GM23338 (cell line): ENCODE measurements around the gene BANP. TPM values are rescaled to one million over a fixed set of nuclear protein-coding genes. Genes with fewer than 3 reads are reported as not detected.

Experiments
- ATAC-seq: fragments of 200-7000 bp; cut with Tn5 transposase; 3 replicates; pipeline ENCODE4 v1.9.1; 2020
- DNase-seq: peaks from one replicate; pipeline ENCODE4 v3.0.0-alpha.2; 2015; ENCODE audit warnings: low spot score
- H2AFZ ChIP-seq: fragments of 200-600 bp; sonication (generic); 2 replicates; pipeline ENCODE4 v1.8.0; 2016; ENCODE audit warnings: antibody characterized with exemption, mild to moderate bottlenecking, moderate library complexity
- H3F3A ChIP-seq: fragments of 200-600 bp; sonication (generic); replicated peaks from 2 replicates; pipeline ENCODE4 v1.8.0; 2017; ENCODE audit warnings: antibody characterized with exemption, mixed run types, low read depth
- H3K27ac ChIP-seq: fragments of 200-600 bp; sonication (generic); 2 replicates; pipeline ENCODE4 v1.6.1; 2016; ENCODE audit warnings: low read depth
- H3K27me3 ChIP-seq: fragments of 200-600 bp; sonication (generic); 2 replicates; pipeline ENCODE4 v1.8.0; 2016; ENCODE audit warnings: mild to moderate bottlenecking, mixed run types, moderate library complexity; ENCODE audit not compliant: insufficient read depth
- H3K36me3 ChIP-seq: fragments of 200-600 bp; sonication (generic); 2 replicates; pipeline ENCODE4 v1.8.0; 2016; ENCODE audit warnings: mild to moderate bottlenecking; ENCODE audit not compliant: insufficient read depth
- H3K4me1 ChIP-seq: fragments of 200-600 bp; sonication (generic); 2 replicates; pipeline ENCODE4 v1.8.0; 2016; ENCODE audit warnings: mild to moderate bottlenecking, moderate library complexity; ENCODE audit not compliant: insufficient read depth
- H3K4me2 ChIP-seq: fragments of 200-600 bp; sonication (generic); 2 replicates; pipeline ENCODE4 v1.7.1; 2017; ENCODE audit warnings: mixed run types
- H3K4me3 ChIP-seq: fragments of 200-600 bp; sonication (generic); 2 replicates; pipeline ENCODE4 v1.6.1; 2016; ENCODE audit warnings: mixed run types
- H3K79me2 ChIP-seq: fragments of 200-600 bp; sonication (generic); replicated peaks from 2 replicates; pipeline ENCODE4 v1.8.0; 2017; ENCODE audit warnings: mild to moderate bottlenecking; ENCODE audit not compliant: insufficient read depth
- H3K9me2 ChIP-seq: fragments of 200-600 bp; sonication (generic); 2 replicates; pipeline ENCODE4 v1.8.0; 2017; ENCODE audit not compliant: insufficient read depth
- H4K20me1 ChIP-seq: fragments of 200-600 bp; sonication (generic); replicated peaks from 2 replicates; pipeline ENCODE4 v1.8.0; 2017; ENCODE audit warnings: mild to moderate bottlenecking; ENCODE audit not compliant: insufficient read depth
- H3K27ac Mint-ChIP-seq: 2 replicates; pipeline ENCODE4 v1.8.0; 2020; ENCODE audit warnings: inconsistent platforms, mild to moderate bottlenecking, moderate library complexity, mixed read lengths
- H3K27me3 Mint-ChIP-seq: 3 replicates; pipeline ENCODE4 v1.8.0; 2022; ENCODE audit warnings: low read depth, mild to moderate bottlenecking, moderate library complexity, mixed read lengths, inconsistent platforms; ENCODE audit not compliant: insufficient read depth, poor library complexity
- H3K36me3 Mint-ChIP-seq: 3 replicates; pipeline ENCODE4 v1.8.0; 2021; ENCODE audit warnings: low read depth, mild to moderate bottlenecking, inconsistent platforms, moderate library complexity, mixed read lengths
- H3K4me1 Mint-ChIP-seq: 3 replicates; pipeline ENCODE4 v1.8.0; 2020; ENCODE audit warnings: mild to moderate bottlenecking, inconsistent platforms, mixed read lengths
- H3K4me3 Mint-ChIP-seq: 3 replicates; pipeline ENCODE4 v1.8.0; 2021; ENCODE audit warnings: moderate library complexity, mild to moderate bottlenecking, inconsistent platforms, mixed read lengths
- H3K9me3 Mint-ChIP-seq: 3 replicates; pipeline ENCODE4 v1.8.0; 2020; ENCODE audit warnings: moderate library complexity, mild to moderate bottlenecking, inconsistent platforms, mixed read lengths
- EZH2phosphoT487 ChIP-seq: fragments of 200-600 bp; sonication (generic); IDR thresholded peaks from one replicate; pipeline ENCODE4 v1.8.1; 2018; ENCODE audit warnings: antibody characterized with exemption; ENCODE audit not compliant: unreplicated experiment
- JUNB ChIP-seq: IDR thresholded peaks from one replicate; pipeline ENCODE4 v1.6.1; 2016; ENCODE audit warnings: antibody characterized with exemption; ENCODE audit not compliant: unreplicated experiment
- NANOG ChIP-seq: IDR thresholded peaks from 2 replicates; pipeline ENCODE4 v1.6.1; 2016; ENCODE audit warnings: antibody characterized with exemption, borderline replicate concordance
- POLR2AphosphoS5 ChIP-seq: IDR thresholded peaks from 2 replicates; pipeline ENCODE4 v1.6.1; 2016; ENCODE audit warnings: antibody characterized with exemption, low read depth
- STAT1 ChIP-seq: IDR thresholded peaks from one replicate; pipeline ENCODE4 v1.6.1; 2016; ENCODE audit warnings: antibody characterized with exemption; ENCODE audit not compliant: unreplicated experiment
- ZNF114 ChIP-seq: fragments of 250-450 bp; sonication (Bioruptor Pico); IDR thresholded peaks from 2 replicates; pipeline ENCODE4 v1.5.0; 2020; ENCODE audit warnings: mild to moderate bottlenecking, moderate library complexity
- ZNF331 ChIP-seq: fragments of 250-450 bp; sonication (Bioruptor Pico); IDR thresholded peaks from 2 replicates; pipeline ENCODE4 v1.5.0; 2020; ENCODE audit warnings: low read depth, mild to moderate bottlenecking, moderate library complexity
- polyA plus RNA-seq: library from polyadenylated mRNA; unstranded; fragments of >200 nt; fragmentation: Nextera tagmentation; extraction: Ambion mirVana; gene quantifications from 2 replicates; pipeline ENCODE4 v1.2.1, GENCODE V29; 2016
- total RNA-seq: library from RNA; depleted of rRNA; stranded (reverse); fragments of >200 nt; shearing (Covaris generic); gene quantifications from 2 replicates; pipeline ENCODE4 v1.2.3, GENCODE V29; 2014
- TF ChIP-seq, protein P1 (sequence below): fragments of 250-450 bp; sonication (Bioruptor Pico); IDR thresholded peaks from 2 replicates; pipeline ENCODE4 v1.5.0; 2020; ENCODE audit warnings: mild to moderate bottlenecking, moderate library complexity
- TF ChIP-seq, protein P2 (sequence below), 2 experiments: fragments of 200-600 bp in 1 of 2; sonication (generic) in 1 of 2; conservative IDR thresholded peaks; 2 replicates each; pipeline versions ENCODE4 v1.5.1 to v1.6.1; 2016 to 2017; ENCODE audit warnings: antibody characterized with exemption in 2 of 2, low read depth in 2 of 2, mild to moderate bottlenecking in 2 of 2, moderate library complexity in 1 of 2
- TF ChIP-seq, protein P3 (sequence below): IDR thresholded peaks from one replicate; pipeline ENCODE4 v1.6.1; 2018; ENCODE audit warnings: antibody characterized with exemption; ENCODE audit not compliant: unreplicated experiment

The BANP gene
- total and polyA plus RNA-seq, 2 experiments from 2014 or later, result 22.3 to 48.0 TPM

DNA sequence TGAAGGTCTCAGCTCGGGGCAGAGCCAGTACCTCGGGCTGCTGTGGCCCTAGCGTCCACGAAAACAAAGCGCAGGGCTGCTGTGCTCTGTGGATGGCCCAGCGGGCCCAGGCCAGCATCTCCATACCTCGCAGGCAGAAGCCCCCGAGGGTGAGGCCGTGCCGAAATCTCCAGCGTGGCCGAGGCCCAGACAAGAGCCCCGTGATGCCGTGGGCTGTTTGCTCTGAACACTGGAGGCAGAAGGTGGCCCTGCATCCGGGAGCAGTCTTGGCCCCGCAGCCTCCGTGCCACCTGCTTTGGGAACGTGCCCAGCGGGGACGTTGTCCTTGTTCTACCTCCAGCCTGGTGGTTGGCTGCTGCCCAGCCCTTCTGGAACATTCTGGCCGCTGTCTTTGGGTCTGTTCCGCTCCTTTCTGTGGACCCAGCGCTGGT is 121.4 kb downstream of the BANP start (continued):
- TF ChIP-seq, protein P1, sequence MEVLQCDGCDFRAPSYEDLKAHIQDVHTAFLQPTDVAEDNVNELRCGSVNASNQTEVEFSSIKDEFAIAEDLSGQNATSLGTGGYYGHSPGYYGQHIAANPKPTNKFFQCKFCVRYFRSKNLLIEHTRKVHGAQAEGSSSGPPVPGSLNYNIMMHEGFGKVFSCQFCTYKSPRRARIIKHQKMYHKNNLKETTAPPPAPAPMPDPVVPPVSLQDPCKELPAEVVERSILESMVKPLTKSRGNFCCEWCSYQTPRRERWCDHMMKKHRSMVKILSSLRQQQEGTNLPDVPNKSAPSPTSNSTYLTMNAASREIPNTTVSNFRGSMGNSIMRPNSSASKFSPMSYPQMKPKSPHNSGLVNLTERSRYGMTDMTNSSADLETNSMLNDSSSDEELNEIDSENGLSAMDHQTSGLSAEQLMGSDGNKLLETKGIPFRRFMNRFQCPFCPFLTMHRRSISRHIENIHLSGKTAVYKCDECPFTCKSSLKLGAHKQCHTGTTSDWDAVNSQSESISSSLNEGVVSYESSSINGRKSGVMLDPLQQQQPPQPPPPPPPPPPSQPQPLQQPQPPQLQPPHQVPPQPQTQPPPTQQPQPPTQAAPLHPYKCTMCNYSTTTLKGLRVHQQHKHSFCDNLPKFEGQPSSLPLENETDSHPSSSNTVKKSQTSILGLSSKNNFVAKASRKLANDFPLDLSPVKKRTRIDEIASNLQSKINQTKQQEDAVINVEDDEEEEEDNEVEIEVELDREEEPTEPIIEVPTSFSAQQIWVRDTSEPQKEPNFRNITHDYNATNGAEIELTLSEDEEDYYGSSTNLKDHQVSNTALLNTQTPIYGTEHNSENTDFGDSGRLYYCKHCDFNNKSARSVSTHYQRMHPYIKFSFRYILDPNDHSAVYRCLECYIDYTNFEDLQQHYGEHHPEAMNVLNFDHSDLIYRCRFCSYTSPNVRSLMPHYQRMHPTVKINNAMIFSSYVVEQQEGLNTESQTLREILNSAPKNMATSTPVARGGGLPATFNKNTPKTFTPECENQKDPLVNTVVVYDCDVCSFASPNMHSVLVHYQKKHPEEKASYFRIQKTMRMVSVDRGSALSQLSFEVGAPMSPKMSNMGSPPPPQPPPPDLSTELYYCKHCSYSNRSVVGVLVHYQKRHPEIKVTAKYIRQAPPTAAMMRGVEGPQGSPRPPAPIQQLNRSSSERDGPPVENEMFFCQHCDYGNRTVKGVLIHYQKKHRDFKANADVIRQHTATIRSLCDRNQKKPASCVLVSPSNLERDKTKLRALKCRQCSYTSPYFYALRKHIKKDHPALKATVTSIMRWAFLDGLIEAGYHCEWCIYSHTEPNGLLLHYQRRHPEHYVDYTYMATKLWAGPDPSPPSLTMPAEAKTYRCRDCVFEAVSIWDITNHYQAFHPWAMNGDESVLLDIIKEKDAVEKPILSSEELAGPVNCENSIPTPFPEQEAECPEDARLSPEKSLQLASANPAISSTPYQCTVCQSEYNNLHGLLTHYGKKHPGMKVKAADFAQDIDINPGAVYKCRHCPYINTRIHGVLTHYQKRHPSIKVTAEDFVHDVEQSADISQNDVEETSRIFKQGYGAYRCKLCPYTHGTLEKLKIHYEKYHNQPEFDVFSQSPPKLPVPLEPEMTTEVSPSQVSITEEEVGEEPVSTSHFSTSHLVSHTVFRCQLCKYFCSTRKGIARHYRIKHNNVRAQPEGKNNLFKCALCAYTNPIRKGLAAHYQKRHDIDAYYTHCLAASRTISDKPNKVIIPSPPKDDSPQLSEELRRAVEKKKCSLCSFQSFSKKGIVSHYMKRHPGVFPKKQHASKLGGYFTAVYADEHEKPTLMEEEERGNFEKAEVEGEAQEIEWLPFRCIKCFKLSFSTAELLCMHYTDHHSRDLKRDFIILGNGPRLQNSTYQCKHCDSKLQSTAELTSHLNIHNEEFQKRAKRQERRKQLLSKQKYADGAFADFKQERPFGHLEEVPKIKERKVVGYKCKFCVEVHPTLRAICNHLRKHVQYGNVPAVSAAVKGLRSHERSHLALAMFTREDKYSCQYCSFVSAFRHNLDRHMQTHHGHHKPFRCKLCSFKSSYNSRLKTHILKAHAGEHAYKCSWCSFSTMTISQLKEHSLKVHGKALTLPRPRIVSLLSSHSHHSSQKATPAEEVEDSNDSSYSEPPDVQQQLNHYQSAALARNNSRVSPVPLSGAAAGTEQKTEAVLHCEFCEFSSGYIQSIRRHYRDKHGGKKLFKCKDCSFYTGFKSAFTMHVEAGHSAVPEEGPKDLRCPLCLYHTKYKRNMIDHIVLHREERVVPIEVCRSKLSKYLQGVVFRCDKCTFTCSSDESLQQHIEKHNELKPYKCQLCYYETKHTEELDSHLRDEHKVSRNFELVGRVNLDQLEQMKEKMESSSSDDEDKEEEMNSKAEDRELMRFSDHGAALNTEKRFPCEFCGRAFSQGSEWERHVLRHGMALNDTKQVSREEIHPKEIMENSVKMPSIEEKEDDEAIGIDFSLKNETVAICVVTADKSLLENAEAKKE (CRISPR knock-in tag), result no peak
- no peak for TF ChIP-seq ZNF114 (CRISPR knock-in tag)
- no peak for TF ChIP-seq NANOG
- no peak for TF ChIP-seq ZNF331
- no peak for TF ChIP-seq EZH2phosphoT487
- TF ChIP-seq JUNB, result no peak
- TF ChIP-seq POLR2AphosphoS5, result no peak

DNA sequence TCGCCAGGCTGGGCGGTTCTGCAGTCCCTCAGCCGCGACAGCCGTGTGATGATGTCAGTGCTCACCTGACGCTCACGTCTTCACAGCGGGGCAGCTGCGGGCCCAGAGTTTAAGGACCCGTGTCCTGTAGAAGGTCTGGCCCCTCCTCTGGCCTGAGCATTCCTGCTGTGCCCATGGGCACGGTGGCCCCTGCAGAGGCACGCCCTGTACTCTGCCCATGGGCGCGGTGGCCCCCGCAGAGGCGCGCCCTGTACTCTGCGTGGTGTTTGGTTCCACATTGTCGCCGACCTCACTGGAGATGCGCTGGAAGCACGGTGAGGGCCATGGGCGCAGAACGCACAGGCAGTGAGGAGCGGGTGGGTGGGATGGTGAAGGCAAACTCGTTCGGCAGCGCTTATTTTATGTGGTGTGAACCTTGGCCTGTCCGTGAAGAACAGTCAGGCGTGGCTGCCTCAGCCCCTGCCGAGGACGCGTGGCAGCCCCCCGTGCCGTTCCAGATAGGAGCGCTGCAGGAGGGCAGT is 122.0 kb downstream of the BANP start:
- no peak overlapping the region for H3K27ac Mint-ChIP-seq
- H3K4me1 Mint-ChIP-seq, result no peaks in the 10 kb centered on the region
- TF ChIP-seq, protein P2, sequence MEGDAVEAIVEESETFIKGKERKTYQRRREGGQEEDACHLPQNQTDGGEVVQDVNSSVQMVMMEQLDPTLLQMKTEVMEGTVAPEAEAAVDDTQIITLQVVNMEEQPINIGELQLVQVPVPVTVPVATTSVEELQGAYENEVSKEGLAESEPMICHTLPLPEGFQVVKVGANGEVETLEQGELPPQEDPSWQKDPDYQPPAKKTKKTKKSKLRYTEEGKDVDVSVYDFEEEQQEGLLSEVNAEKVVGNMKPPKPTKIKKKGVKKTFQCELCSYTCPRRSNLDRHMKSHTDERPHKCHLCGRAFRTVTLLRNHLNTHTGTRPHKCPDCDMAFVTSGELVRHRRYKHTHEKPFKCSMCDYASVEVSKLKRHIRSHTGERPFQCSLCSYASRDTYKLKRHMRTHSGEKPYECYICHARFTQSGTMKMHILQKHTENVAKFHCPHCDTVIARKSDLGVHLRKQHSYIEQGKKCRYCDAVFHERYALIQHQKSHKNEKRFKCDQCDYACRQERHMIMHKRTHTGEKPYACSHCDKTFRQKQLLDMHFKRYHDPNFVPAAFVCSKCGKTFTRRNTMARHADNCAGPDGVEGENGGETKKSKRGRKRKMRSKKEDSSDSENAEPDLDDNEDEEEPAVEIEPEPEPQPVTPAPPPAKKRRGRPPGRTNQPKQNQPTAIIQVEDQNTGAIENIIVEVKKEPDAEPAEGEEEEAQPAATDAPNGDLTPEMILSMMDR (conservative IDR thresholded peaks at IDR 0.05; ENCODE audit: low read depth in 2 of 2), result no peak
- TF ChIP-seq, protein P3, sequence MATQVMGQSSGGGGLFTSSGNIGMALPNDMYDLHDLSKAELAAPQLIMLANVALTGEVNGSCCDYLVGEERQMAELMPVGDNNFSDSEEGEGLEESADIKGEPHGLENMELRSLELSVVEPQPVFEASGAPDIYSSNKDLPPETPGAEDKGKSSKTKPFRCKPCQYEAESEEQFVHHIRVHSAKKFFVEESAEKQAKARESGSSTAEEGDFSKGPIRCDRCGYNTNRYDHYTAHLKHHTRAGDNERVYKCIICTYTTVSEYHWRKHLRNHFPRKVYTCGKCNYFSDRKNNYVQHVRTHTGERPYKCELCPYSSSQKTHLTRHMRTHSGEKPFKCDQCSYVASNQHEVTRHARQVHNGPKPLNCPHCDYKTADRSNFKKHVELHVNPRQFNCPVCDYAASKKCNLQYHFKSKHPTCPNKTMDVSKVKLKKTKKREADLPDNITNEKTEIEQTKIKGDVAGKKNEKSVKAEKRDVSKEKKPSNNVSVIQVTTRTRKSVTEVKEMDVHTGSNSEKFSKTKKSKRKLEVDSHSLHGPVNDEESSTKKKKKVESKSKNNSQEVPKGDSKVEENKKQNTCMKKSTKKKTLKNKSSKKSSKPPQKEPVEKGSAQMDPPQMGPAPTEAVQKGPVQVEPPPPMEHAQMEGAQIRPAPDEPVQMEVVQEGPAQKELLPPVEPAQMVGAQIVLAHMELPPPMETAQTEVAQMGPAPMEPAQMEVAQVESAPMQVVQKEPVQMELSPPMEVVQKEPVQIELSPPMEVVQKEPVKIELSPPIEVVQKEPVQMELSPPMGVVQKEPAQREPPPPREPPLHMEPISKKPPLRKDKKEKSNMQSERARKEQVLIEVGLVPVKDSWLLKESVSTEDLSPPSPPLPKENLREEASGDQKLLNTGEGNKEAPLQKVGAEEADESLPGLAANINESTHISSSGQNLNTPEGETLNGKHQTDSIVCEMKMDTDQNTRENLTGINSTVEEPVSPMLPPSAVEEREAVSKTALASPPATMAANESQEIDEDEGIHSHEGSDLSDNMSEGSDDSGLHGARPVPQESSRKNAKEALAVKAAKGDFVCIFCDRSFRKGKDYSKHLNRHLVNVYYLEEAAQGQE, result no peak
- no peak for TF ChIP-seq STAT1

More for the DNA sequence above, 122.0 kb downstream of the BANP start:
- H3K9me3 Mint-ChIP-seq, result no peaks in the 10 kb centered on the region
- H3K27me3 ChIP-seq, result no peaks in the 10 kb centered on the region
- H2AFZ ChIP-seq, result no peak overlapping the region
- H4K20me1 ChIP-seq, result no peaks in the 10 kb centered on the region
- H3F3A ChIP-seq, result no peaks in the 10 kb centered on the region
- DNase-seq (no peak), ATAC-seq (no peak)
- H3K4me2 ChIP-seq, result no peak overlapping the region
- H3K4me3 ChIP-seq, result no peak overlapping the region
- H3K79me2 ChIP-seq, result no peaks in the 10 kb centered on the region
- H3K27me3 Mint-ChIP-seq, result peaks cover 8% of the 10 kb centered on the region
- peaks cover 15% of the 10 kb centered on the region for H3K36me3 Mint-ChIP-seq
- H3K4me1 ChIP-seq, result no peaks in the 10 kb centered on the region
- H3K9me2 ChIP-seq, result no peaks in the 10 kb centered on the region
- no peak overlapping the region for H3K4me3 Mint-ChIP-seq
- no peaks in the 10 kb centered on the region for H3K36me3 ChIP-seq
- no peak overlapping the region for H3K27ac ChIP-seq
